SHP77 treated with DMSO at 0.1 percent for 48 hours (cell line): ENCODE results near the gene KCNJ9.
"Not testable (repeated sequence)": the region's sequence is repeated elsewhere in the genome, so short reads cannot be mapped to it uniquely, and the experiment has no call there.

ENCODE experiments used
- DNase-seq: peaks from one replicate; lab custom pipeline; 2025; lab: John Stamatoyannopoulos, UW

KCNJ9 gene

GRCh38 chr1:160081261-160081936 is at the start of gene KCNJ9:
Gene KCNJ9 (plus strand): TSS chr1:160081538. CDS start chr1:160084031, 2,493 bp downstream.
- DNase-seq, result no peak

GRCh38 chr1:160032165-160032820 is 49.0 kb upstream of the KCNJ9 start:
- no peak for DNase-seq

GRCh38 chr1:160040476-160040875 is 40.9 kb upstream of the KCNJ9 start:
- no peak for DNase-seq

GRCh38 chr1:160043543-160043942 is 37.8 kb upstream of the KCNJ9 start:
- DNase-seq, result no peak

- DNase-seq, result no peak
Observed at GRCh38 chr1:160045653-160046052, 35.7 kb upstream of the KCNJ9 start.

DNA sequence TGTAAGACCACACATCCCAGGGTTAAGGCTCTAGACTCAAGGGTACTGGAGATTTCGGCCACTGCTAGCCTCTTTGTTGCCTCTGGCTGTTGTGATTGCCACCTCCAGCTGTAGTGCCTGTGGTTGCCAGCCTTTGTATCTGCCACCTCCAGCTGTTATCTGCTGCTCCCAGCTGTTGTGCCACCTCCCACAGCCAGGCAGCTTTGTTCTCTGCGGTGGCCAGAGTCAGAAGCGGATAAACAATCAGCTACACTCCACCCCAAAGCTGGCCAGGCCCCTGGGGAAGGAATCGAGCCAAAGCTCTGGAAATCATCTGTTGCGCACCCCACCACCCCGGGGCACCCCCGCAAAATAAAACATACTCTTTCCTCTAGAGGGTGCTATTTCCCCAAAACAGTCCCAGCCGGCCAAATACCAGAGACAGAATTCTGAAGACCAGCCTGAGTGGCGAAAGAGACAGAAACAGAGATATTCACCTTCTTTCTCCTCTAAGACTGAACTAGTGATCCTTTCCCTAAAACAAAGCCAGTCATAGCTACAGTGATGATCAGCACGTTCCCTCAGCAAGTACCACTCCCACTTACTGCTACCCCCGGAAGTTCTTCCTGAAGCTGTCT is 34.7 kb upstream of the KCNJ9 start:
- DNase-seq, result no peak

DNA sequence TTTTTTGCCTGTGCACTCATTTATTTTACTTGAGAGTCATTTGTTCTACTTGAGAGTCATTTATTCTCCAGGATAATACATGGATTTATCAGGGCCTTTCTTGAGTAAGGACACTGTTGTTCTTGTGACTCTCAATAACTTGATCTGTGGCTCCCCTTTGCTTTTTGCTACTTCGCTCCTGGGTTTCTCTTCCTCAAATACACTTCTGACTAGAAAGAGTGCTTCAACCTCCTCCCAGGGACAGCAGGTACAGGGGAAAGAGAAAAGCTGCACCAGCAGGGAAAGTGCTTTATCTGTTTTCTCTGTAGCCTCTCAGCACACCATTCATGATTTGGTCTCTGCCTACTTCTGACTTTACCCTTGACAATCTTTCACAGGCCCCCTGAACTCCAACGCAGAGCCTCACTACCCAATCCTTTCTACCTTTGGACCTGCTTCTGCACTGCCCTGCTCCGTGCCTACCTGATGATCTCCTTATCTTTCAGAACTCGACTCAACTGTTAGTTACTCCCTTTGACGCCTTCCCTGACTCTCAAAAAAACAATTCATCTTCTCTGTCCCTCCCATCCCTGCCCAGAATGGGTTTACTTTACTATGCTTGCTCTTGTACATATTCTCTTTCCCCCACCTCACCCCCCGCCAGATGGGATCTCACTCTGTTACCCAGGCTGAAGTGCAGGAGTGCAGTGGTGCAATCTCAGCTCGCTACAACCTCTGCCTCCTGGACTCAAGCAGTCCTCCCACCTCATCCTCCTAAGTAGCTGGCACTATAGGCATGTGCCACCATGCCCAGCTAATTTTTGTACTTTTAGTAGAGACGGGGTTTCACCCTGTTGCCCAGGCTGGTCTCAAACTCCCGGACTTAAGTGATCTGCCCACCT is 34.0 kb upstream of the KCNJ9 start:
- no peak for DNase-seq

GRCh38 chr1:160048335-160048734 is 33.0 kb upstream of the KCNJ9 start:
- no peak for DNase-seq

- DNase-seq, result no peak
Observed at GRCh38 chr1:160049101-160049500, 32.2 kb upstream of the KCNJ9 start.

- DNase-seq, result not testable (repeated sequence)
Observed at GRCh38 chr1:160050182-160050581, 31.2 kb upstream of the KCNJ9 start.

DNA sequence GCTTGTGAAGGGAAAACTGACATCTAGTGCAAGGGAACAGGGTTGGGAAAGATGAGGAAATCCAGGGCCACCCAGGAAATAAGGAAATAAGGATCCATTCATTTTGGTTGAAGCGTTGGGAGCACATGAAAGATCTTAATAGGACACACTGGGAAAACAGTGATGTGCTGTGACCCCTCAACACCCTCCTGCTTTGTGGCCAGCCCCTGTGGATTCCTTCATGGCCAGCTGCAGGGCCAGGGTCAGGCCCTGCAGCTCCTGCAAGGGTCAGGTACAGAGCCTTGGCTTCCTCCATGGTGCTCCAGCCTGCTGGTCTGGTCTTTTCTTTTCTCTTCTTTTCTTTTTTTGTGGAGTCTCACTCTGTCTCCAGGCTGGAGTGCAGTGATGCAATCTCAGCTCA is 30.7 kb upstream of the KCNJ9 start:
- no peak for DNase-seq

GRCh38 chr1:160052936-160053335 is 28.4 kb upstream of the KCNJ9 start:
- DNase-seq, result no peak

- no peak for DNase-seq
Observed at GRCh38 chr1:160053548-160054365, 27.6 kb upstream of the KCNJ9 start.

GRCh38 chr1:160056648-160057169 is 24.6 kb upstream of the KCNJ9 start:
- DNase-seq, result no peak

- no peak for DNase-seq
Observed at GRCh38 chr1:160058087-160058486, 23.3 kb upstream of the KCNJ9 start.

GRCh38 chr1:160061369-160062229 is 19.7 kb upstream of the KCNJ9 start:
- no peak for DNase-seq

- no peak for DNase-seq
Observed at GRCh38 chr1:160062230-160062532, 19.2 kb upstream of the KCNJ9 start.

GRCh38 chr1:160063176-160063575 is 18.2 kb upstream of the KCNJ9 start:
- no peak for DNase-seq

GRCh38 chr1:160064164-160064563 is 17.2 kb upstream of the KCNJ9 start:
- DNase-seq, result no peak

DNA sequence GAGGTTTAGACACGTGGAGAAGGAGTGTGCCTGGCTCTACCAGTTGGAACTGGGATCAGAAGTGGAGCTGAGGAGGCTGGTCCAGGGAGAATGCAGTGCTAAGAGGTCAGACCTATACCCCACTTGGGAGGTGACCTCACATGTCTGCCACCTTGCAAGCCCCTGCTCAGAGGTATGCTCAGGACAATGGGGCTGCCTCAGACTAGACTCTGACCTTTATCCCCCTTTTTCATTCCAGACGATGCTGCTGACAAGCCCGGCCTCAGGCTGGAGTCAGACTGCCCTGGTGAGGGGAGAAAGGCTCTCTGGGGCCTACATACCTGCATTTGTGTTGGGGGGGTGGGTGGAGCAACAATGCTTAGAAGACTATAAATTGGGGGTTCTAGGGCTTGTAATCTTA is 16.6 kb upstream of the KCNJ9 start:
- DNase-seq, result no peak
